WTC11 (cell line): Measurements from ENCODE around the gene BTBD9. TPM values are rescaled to one million over a fixed set of nuclear protein-coding genes. Genes with fewer than 3 reads are reported as not detected.
A peak's percentile ranks its signal among the peaks of the same experiment; 100 is the strongest.

Experiments
- ATAC-seq: fragments of 200-7000 bp; cut with Tn5 transposase; 2 replicates; pipeline ENCODE4 v1.10.0; 2021; ENCODE audit warnings: mild to moderate bottlenecking, moderate library complexity
- CTCF ChIA-PET: fragments of 300-600 bp; sonication (Branson Sonifier 250); formaldehyde crosslinking; loops from one replicate; lab custom pipeline; 2021; ENCODE audit warnings: antibody characterized with exemption; lab: Charles Lee
- POLR2A ChIA-PET: fragments of 350-600 bp; sonication (Branson Sonifier 250); formaldehyde crosslinking; loops from one replicate; lab custom pipeline; 2021; ENCODE audit warnings: antibody characterized with exemption; lab: Charles Lee
- DNase-seq: peaks from one replicate; pipeline ENCODE4 v3.0.0; 2021; ENCODE audit warnings: low spot score
- H3K27ac Mint-ChIP-seq: 2 replicates; pipeline ENCODE4 v1.8.0; 2021; ENCODE audit warnings: mixed read lengths
- H3K27me3 Mint-ChIP-seq: 2 replicates; pipeline ENCODE4 v1.8.0; 2021; ENCODE audit warnings: low read depth, mild to moderate bottlenecking, moderate library complexity, mixed read lengths
- H3K36me3 Mint-ChIP-seq: 2 replicates; pipeline ENCODE4 v1.8.0; 2021; ENCODE audit warnings: mixed read lengths
- H3K4me1 Mint-ChIP-seq: 2 replicates; pipeline ENCODE4 v1.8.0; 2022; ENCODE audit warnings: mixed read lengths
- H3K4me3 Mint-ChIP-seq: 2 replicates; pipeline ENCODE4 v1.8.0; 2021; ENCODE audit warnings: mild to moderate bottlenecking, moderate library complexity, mixed read lengths
- H3K9me3 Mint-ChIP-seq: 2 replicates; pipeline ENCODE4 v1.8.0; 2021; ENCODE audit warnings: mixed read lengths
- AFF4 ChIP-seq: sonication (generic); formaldehyde crosslinking; IDR thresholded peaks from 2 replicates; pipeline ENCODE4 v1.8.1; 2023; ENCODE audit warnings: mild to moderate bottlenecking, missing genetic modification reagents, borderline replicate concordance
- ATF3 ChIP-seq: sonication (generic); formaldehyde crosslinking; conservative IDR thresholded peaks from 2 replicates; pipeline ENCODE4 v1.8.1; 2022; ENCODE audit warnings: mild to moderate bottlenecking, missing genetic modification reagents
- CDX4 ChIP-seq: fragments of 250-450 bp; sonication (Bioruptor Pico); IDR thresholded peaks from 2 replicates; pipeline ENCODE4 v1.9.0; 2021; ENCODE audit warnings: moderate library complexity, mild to moderate bottlenecking, inconsistent platforms, borderline replicate concordance
- CREB1 ChIP-seq: sonication (generic); formaldehyde crosslinking; IDR thresholded peaks from 2 replicates; pipeline ENCODE4 v1.8.0; 2023; ENCODE audit warnings: mild to moderate bottlenecking, missing genetic modification reagents
- CREM ChIP-seq: sonication (generic); formaldehyde crosslinking; IDR thresholded peaks from 2 replicates; pipeline ENCODE4 v1.8.1; 2022; ENCODE audit warnings: mild to moderate bottlenecking, missing genetic modification reagents, moderate library complexity
- ERG ChIP-seq: fragments of 250-450 bp; sonication (Bioruptor Pico); IDR thresholded peaks from 2 replicates; pipeline ENCODE4 v1.8.0; 2021; ENCODE audit warnings: mild to moderate bottlenecking
- HMGA2 ChIP-seq: fragments of 250-450 bp; sonication (Bioruptor Pico); IDR thresholded peaks from 2 replicates; pipeline ENCODE4 v1.4.0; 2021; ENCODE audit warnings: mild to moderate bottlenecking, moderate library complexity
- IRF2 ChIP-seq: sonication (generic); formaldehyde crosslinking; IDR thresholded peaks from 2 replicates; pipeline ENCODE4 v1.8.0; 2022; ENCODE audit warnings: low read depth, missing genetic modification reagents, borderline replicate concordance
- JUN ChIP-seq: sonication (generic); formaldehyde crosslinking; IDR thresholded peaks from 2 replicates; pipeline ENCODE4 v1.8.0; 2023; ENCODE audit warnings: mild to moderate bottlenecking, missing genetic modification reagents
- MXD4 ChIP-seq: fragments of 250-450 bp; sonication (Bioruptor Pico); IDR thresholded peaks from 2 replicates; pipeline ENCODE4 v1.8.0; 2021; ENCODE audit warnings: mild to moderate bottlenecking, moderate library complexity, borderline replicate concordance
- MYBL2 ChIP-seq: sonication (generic); formaldehyde crosslinking; IDR thresholded peaks from 2 replicates; pipeline ENCODE4 v1.8.1; 2023; ENCODE audit warnings: mild to moderate bottlenecking, moderate library complexity, missing genetic modification reagents
- NR3C1 ChIP-seq: sonication (generic); formaldehyde crosslinking; conservative IDR thresholded peaks from 2 replicates; pipeline ENCODE4 v1.8.1; 2023; ENCODE audit warnings: low read depth, mild to moderate bottlenecking, missing genetic modification reagents
- STAT6 ChIP-seq: sonication (generic); formaldehyde crosslinking; conservative IDR thresholded peaks from 2 replicates; pipeline ENCODE4 v1.8.1; 2023; ENCODE audit warnings: mild to moderate bottlenecking, low read depth, missing genetic modification reagents, moderate library complexity
- USF2 ChIP-seq: sonication (generic); formaldehyde crosslinking; IDR thresholded peaks from 2 replicates; pipeline ENCODE4 v1.8.1; 2023; ENCODE audit warnings: mild to moderate bottlenecking, missing genetic modification reagents, moderate library complexity
- ZMAT4 ChIP-seq: fragments of 250-450 bp; sonication (Bioruptor Pico); IDR thresholded peaks from 2 replicates; pipeline ENCODE4 v1.9.0; 2021; ENCODE audit warnings: mild to moderate bottlenecking
- ZNF219 ChIP-seq: sonication (generic); formaldehyde crosslinking; IDR thresholded peaks from 2 replicates; pipeline ENCODE4 v1.8.0; 2023; ENCODE audit warnings: missing genetic modification reagents, mild to moderate bottlenecking, borderline replicate concordance
- ZNF263 ChIP-seq: sonication (generic); formaldehyde crosslinking; IDR thresholded peaks from 2 replicates; pipeline ENCODE4 v1.8.1; 2022; ENCODE audit warnings: low read depth, mild to moderate bottlenecking, moderate library complexity, missing genetic modification reagents
- total RNA-seq: library from RNA; stranded (reverse); gene quantifications from 3 replicates; pipeline ENCODE4 v1.2.3, GENCODE V29; 2021

The BTBD9 gene
- total RNA-seq, 1 experiment from 2014 or later = 4.2 TPM

GRCh38 chr6:38639498-38640215 lies at the start of gene BTBD9 (continued):
- TF ChIP-seq MYBL2 (CRISPR knock-in tag) (0 out of 2 replicates have a peak, but pooled peaks have one; percentile 33), CREB1 (no peak), NR3C1 (CRISPR knock-in tag) (no peak), AFF4 (CRISPR knock-in tag) (no peak)
- TF ChIP-seq, all 79 proteins: peak for 13

- Mint-ChIP-seq H3K36me3 (peaks cover 9% of the 10 kb centered on the region), H3K27me3 (no peaks in the 10 kb centered on the region), H3K9me3 (no peaks in the 10 kb centered on the region), H3K27ac (peak overlapping the region; percentile 85), H3K4me1 (peaks cover 10% of the 10 kb centered on the region), H3K4me3 (no peak overlapping the region)
- ATAC-seq (peak; percentile 75), DNase-seq (peak; percentile 20)
- ChIA-PET POLR2A (no interaction called here), CTCF (interaction anchor here (0.7 kb wide), 1 partner anchor 85 kb away, joined by 3 read pairs; no protein-coding TSS in a partner anchor)
- peak; percentile 27; the same call in 1 of the 2 replicates for TF ChIP-seq ZNF263 (CRISPR knock-in tag)
- no peak for TF ChIP-seq STAT6
These were observed 48.9 kb upstream of the BTBD9 start for GRCh38 chr6:38688579-38689087.

- Mint-ChIP-seq H3K4me3 (no peak overlapping the region), H3K36me3 (peaks cover 19% of the 10 kb centered on the region), H3K4me1 (peaks cover 10% of the 10 kb centered on the region), H3K27me3 (no peaks in the 10 kb centered on the region), H3K9me3 (no peaks in the 10 kb centered on the region), H3K27ac (no peak overlapping the region)
- ChIA-PET CTCF (no interaction called here), POLR2A (no interaction called here)
- no peak for TF ChIP-seq MXD4 (CRISPR knock-in tag)
- TF ChIP-seq IRF2 = no peak
- no peak for TF ChIP-seq USF2 (CRISPR knock-in tag)
- TF ChIP-seq ZNF219 (CRISPR knock-in tag) = no peak
- no peak for TF ChIP-seq ATF3 (CRISPR knock-in tag)
- TF ChIP-seq ERG (CRISPR knock-in tag) = no peak
- no peak for TF ChIP-seq JUN
- no peak for TF ChIP-seq HMGA2 (CRISPR knock-in tag)
- no peak for TF ChIP-seq CREM (CRISPR knock-in tag)
- TF ChIP-seq CDX4 (CRISPR knock-in tag) = no peak
- no peak for TF ChIP-seq ZMAT4 (CRISPR knock-in tag)
- DNase-seq (no peak), ATAC-seq (no peak)
These were observed 47.8 kb upstream of the BTBD9 start for GRCh38 chr6:38687549-38687948.
